NT2/D1 (cell line): Measurements from ENCODE around the gene INO80D.

Experiments used
- DNase-seq: peaks from one replicate; pipeline ENCODE4 v3.0.0-alpha.2; 2011; ENCODE audit warnings: low read depth, low spot score
- H3K27me3 ChIP-seq: 2 replicates; pipeline ENCODE4 v1.6.0; 2011; ENCODE audit warnings: mild to moderate bottlenecking; ENCODE audit not compliant: insufficient read length, insufficient read depth
- H3K36me3 ChIP-seq: 2 replicates; pipeline ENCODE4 v1.6.1; 2011; ENCODE audit warnings: mild to moderate bottlenecking, low read length, mixed read lengths; ENCODE audit not compliant: insufficient read depth, insufficient read length
- H3K4me1 ChIP-seq: 2 replicates; pipeline ENCODE4 v1.5.1; 2011; ENCODE audit not compliant: insufficient read depth, insufficient read length
- H3K4me3 ChIP-seq: 2 replicates; pipeline ENCODE4 v1.5.1; 2011; ENCODE audit warnings: low read depth; ENCODE audit not compliant: insufficient read length
- H3K9ac ChIP-seq: 2 replicates; pipeline ENCODE4 v1.6.0; 2011; ENCODE audit warnings: low read depth; ENCODE audit not compliant: insufficient read length
- H3K9me3 ChIP-seq: 2 replicates; pipeline ENCODE4 v1.5.1; 2011; ENCODE audit warnings: mild to moderate bottlenecking, low read length; ENCODE audit not compliant: insufficient read depth
- SUZ12 ChIP-seq: IDR thresholded peaks from 2 replicates; pipeline ENCODE4 v1.6.1; 2011; ENCODE audit not compliant: insufficient read length, insufficient read depth; ENCODE audit errors: extremely low read depth
- YY1 ChIP-seq: IDR thresholded peaks from 2 replicates; pipeline ENCODE4 v1.6.1; 2011; ENCODE audit not compliant: insufficient read length, insufficient read depth
- ZNF274 ChIP-seq: IDR thresholded peaks from 2 replicates; pipeline ENCODE4 v1.6.1; 2011; ENCODE audit warnings: mild to moderate bottlenecking, low read depth, low read length

INO80D gene

GRCh38 chr2:205947621-205948495 is 138.1 kb downstream of the INO80D start:
- TF ChIP-seq YY1 (no peak), SUZ12 (no peak), ZNF274 (no peak)
- no peaks in the 10 kb centered on the region for H3K27me3 ChIP-seq
- H3K4me1 ChIP-seq: peaks cover 11% of the 10 kb centered on the region
- H3K9ac ChIP-seq: no peak overlapping the region
- DNase-seq: peak; percentile 67
- H3K36me3 ChIP-seq: no peaks in the 10 kb centered on the region
- H3K4me3 ChIP-seq: no peak overlapping the region
- peaks cover 9% of the 10 kb centered on the region; the same call in 1 of the 2 replicates for H3K9me3 ChIP-seq

GRCh38 chr2:205946226-205946625 is 139.7 kb downstream of the INO80D start:
- no peak overlapping the region for H3K4me3 ChIP-seq
- H3K4me1 ChIP-seq: peaks cover 11% of the 10 kb centered on the region
- no peak for DNase-seq
- TF ChIP-seq SUZ12 (no peak), YY1 (no peak), ZNF274 (no peak)
- no peaks in the 10 kb centered on the region for H3K9me3 ChIP-seq
- no peaks in the 10 kb centered on the region for H3K36me3 ChIP-seq
- no peak overlapping the region for H3K9ac ChIP-seq
- no peaks in the 10 kb centered on the region for H3K27me3 ChIP-seq
